NCI-H146 (cell line): ENCODE data around the gene SLC25A39.
"Not testable (repeated sequence)": the region's sequence is repeated elsewhere in the genome, so short reads cannot be mapped to it uniquely, and the experiment has no call there.

ENCODE experiments used
- DNase-seq: peaks from one replicate; lab custom pipeline; 2025; lab: John Stamatoyannopoulos, UW

SLC25A39 gene

DNA sequence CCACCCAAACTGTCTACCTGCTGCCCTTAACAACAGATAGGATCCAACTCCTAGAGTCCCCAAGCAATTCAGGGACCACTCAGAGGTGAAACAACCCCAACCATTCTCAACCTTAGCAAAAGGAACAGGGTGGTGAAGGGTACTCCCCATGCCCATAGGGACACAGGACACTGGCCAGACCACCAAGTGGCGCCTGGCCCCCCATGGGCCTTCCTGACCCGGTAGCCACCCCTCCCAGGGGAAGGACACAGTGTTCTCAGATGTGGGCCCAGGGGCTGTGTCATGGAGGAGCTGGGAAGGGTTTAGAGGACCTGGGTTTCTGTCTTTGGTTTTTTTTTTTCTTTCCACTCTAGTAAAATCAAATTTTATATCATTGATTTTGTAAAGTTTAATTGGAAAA, 9.7 kb upstream of the SLC25A39 start:
- DNase-seq = no peak

DNA sequence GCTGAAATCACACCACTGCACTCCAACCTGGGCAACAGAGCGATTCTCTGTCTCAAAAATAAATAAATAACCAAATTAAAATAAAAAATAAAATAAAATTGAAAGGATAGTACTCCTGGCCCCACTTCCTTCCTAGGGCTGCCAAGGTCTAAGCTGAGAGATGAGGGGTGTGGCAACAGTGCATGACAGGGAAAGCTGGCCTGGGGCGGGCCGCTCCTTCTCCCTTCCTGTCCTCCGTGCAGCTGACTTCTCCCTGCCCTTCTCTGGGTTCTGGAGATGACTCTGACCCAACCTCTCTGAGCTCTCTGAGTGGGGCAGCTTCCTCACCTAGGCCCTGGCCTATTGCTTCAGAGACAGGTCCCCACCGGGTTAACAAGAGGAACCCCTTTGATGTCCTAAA, 8.7 kb upstream of the SLC25A39 start:
- no peak for DNase-seq

DNA sequence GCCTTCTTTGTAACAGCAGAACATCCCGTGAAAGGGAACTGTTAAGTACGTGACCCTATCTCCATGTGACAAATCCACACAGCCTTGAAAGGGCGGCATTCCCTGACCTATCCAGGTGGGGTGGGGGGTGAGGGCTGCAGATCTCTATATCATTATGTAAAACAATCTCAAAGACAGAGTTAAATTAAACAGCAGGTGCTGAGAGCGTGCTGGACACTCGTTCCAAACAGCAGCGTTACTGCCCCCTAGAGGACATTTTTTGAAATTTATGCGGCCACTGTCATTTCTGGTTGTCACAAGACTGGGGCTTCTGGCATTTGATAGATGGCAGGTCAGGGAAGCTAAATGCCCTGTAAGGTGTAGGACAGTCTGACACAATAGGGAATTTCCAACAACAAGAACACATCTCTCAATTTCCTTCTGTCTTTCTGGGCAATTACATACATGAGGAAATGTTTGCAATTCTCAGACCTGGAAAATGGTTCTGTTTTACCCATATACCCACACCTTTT, 6.7 kb upstream of the SLC25A39 start:
- DNase-seq = peak; percentile 82

DNA sequence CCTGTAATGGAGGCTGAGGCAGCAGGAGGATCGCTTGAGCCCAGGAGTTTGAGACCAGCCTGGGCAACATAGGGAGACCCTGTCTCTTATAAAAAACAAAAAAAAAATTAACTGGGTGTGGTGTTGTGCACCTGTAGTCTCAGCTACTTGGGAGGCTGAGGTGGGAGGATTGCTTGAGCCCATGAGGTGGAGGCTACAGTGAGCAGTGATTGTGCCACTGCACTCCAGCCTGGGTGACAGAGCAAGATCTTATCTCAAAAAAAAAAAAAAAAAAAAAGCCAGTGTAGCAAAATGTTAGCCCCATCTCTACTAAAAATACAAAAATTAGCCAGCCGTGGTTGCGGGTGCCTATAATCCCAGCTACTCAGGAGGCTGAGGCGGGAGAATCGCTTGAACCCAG, 5.6 kb upstream of the SLC25A39 start:
- not testable (repeated sequence) for DNase-seq

DNA sequence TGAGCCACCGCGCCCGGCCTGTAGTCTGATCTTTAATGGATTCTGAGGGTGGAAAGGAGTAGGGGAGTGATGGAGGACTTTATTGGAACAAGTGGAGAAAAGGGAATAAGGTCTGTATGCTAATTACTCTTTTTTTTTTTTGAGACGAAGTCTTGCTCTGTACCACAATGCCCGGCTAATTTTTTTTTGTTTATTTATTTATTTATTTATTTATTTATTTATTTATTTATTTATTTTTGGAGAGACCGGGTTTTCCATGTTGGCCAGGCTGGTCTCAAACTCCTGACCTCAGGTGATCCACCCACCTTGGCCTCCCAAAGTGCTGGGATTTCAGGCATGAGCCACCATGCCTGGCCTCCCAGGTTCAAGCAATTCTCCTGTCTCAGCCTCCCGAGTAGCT, 4.9 kb upstream of the SLC25A39 start:
- not testable (repeated sequence) for DNase-seq

DNA sequence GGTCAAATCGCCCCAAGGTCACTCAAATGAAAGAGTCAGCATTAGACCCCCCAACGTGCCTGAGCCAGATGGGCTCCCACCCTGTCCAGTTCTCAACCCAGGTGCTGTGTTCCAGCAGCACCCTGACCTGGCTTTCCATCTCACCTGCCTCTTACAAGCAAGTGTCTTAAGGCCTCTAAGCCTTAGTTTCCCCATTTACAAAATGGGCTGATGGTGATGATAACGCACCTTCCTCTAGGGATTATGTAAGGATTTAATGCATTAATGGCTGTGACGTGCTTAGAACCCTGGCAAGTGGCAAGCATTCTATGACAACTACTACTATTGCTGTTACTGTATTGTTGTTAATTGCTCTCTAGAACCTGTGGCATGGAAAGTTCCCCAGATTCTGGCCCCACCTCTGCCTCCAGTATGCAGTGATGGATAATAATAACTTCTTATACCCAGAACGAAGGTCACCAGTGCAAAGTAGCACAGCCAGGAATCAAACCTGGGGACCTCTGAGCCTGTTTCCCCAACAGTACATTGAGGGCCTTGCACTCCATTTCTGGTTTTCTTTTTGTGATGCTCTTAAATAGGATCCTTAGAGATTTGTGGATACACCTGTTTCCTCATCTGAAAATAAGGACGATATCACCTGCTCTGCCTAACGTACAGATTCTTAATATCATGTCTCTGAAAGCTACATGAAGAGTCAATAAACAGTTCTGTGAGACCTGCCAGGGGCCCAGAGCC, 3.3 kb upstream of the SLC25A39 start:
- DNase-seq = no peak

DNA sequence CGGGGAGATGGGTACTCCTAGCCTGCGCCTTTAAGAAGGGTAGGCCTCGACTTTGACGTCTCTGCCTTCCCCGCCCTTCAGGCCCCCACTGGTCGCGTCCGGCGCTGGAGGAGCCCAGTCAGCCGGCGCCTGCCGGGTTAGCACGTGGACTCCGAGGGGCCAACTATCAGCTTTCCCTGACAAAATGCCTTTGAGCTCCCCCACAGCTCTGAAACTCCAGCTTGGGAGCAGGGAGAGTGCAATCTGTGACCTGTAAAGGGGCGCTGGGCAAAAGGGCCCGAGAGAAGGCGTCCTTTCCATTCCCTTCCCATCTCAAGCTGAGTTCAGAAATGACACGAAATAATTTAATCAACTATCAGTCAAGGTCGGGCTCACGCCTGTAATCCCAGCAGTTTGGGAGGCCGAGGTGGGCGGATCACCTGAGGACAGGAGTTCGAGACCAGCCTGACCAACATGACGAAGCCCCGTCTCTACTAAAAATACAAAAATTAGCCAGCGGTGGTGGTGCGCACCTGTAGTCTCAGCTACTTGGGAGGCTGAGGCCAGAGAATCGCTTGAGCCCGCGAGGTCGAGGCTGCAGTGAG, 2.3 kb upstream of the SLC25A39 start:
- DNase-seq = peak; percentile 95

DNA sequence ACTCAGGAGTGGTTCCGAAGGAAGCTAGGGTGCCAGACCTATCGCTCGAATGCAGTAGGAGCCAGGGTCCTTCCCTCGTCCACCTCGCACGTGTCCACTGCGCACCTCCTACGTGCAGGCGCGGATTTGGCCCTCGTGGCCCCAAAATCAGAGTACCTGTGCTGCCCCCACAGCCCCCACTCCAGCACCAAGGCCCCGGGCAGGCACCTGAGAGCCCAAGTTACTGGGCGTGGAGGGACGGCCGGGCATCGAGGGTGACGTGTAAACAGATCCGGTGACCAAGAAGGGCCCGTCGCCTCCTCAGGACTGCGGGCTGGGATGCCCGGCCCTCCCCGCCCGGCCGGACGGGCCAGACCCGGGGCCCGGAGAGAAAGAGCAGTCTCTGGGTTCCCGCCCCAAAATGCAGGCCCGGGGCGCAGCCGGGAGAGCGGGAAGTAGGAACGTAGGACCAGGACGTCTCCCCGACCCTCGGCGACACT, 492 bp downstream of the SLC25A39 start:
- peak; percentile 45 for DNase-seq

DNA sequence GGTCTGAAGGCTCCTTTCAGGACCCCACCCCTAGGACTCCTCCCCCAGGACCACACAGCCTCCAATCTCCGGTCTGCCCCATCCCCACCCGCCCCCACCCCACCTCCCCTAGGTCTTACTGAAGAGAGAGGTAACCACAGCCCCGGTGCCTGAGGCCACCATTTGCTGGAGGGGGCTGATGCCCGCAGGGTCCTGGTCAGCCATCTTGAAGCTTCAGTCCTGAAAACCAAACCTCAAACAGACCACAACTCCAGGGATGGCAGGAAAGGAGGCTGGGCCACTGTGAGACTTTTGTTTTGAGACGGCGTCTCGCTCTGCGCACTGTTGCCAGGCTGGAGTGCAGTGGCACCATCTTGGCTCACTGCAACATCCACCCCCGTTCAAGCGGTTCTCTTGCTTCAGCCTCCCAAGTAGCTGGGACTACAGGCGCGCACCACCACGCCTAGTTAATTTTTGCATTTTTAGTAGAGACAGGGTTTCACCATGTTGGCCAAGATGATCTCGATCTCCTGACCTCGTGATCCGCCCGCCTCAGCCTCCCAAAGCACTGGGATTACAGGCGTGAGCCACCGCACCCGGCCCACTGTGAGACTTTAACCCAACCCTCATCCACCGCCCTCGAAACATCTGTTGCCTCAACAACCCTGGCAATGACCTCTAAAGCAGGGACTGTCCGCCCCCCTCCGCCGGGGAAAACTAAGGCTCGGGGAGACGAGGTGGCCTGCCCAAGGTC, 1.1 kb downstream of the SLC25A39 start:
- no peak for DNase-seq

DNA sequence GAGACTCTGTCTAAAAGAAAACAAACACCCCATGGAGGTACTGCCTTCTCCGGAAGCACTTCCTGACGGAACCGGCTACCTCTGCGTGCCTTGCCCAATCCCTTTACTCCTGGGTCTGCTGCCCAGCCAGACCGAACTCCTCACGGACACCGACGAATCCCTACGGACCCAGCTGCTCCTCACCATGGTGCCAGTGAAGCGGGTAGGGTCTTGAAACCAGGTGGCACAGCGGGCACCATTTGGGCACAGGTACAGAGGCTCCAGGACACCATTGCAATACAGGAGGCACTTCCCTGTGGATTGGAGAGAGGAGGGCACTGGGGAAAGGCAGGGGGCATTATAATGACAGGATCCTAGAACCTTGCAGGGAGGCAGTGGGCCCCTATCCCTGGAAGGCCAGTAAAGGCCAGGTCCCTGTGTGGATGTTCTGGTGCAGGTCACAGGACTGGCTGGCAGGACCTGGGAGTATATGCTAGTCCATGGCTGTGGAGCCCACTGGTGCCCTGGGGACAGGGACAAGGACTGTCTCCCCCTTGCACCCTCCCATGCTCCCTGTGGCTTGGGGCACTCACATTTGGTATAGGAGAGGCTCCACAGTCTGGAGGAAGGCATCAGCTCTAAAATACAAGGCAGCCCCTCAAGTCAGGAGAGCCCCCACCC, 2.3 kb downstream of the SLC25A39 start:
- no peak for DNase-seq

DNA sequence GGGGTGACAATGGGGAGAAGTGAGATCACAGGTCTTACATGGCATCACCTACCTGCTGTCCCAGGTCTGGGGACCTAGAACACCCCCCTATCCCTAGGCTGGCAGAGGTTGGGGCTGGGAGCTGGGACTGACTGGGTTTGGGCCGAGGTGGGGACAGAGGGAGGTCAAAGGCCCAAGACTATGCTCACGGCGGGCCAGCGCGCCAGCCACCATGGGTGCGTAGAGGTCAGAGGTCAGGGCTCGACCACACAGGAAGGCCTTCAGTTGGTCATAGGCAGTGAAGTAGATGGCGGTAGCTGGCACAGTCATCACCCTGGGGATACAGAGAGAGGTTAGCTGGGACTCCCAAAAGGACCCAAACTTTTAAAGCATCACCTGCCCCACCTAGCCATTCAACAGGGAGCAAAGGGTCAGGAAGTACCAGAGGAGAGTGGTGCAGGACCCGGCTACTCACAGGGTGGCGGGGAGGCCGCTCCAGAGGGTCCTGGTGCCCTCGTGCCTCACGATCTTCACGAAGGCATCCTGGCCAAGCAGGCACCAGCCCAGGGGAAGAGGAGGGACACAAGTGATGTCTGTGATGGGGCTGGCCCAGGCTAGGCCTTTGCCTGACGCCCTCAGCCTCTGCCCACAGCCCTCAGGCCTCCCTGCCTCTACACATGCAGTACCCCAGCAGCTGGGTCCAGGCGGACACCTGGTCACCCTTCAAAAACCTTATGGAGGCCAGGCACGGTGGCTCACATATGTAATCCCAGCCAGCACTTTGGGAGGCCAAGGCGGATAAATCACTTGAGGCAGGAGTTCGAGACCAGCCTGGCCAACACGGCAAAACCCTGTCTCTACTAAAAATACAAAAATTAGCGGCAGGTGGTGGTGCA, 3.1 kb downstream of the SLC25A39 start:
- no peak for DNase-seq

DNA sequence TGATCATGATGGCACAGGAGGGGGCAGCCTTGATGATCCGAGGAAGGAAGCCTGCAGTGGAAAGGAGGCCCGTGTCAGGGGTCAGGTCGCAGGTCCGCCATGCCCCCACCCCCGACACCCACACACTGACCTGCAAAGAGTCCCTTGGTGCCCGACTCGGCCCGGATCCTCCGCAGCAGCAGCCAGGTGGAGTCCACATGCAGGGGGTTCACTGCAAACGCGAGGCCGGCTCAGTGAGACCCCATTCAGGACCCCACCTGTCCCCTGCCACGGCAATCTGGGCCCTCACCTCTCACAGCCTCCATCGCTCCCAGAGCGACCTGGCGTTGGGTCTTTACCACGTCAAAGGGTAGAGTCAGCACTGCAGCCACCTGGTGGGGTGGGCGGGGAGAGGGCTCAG, 4.6 kb downstream of the SLC25A39 start:
- no peak for DNase-seq

DNA sequence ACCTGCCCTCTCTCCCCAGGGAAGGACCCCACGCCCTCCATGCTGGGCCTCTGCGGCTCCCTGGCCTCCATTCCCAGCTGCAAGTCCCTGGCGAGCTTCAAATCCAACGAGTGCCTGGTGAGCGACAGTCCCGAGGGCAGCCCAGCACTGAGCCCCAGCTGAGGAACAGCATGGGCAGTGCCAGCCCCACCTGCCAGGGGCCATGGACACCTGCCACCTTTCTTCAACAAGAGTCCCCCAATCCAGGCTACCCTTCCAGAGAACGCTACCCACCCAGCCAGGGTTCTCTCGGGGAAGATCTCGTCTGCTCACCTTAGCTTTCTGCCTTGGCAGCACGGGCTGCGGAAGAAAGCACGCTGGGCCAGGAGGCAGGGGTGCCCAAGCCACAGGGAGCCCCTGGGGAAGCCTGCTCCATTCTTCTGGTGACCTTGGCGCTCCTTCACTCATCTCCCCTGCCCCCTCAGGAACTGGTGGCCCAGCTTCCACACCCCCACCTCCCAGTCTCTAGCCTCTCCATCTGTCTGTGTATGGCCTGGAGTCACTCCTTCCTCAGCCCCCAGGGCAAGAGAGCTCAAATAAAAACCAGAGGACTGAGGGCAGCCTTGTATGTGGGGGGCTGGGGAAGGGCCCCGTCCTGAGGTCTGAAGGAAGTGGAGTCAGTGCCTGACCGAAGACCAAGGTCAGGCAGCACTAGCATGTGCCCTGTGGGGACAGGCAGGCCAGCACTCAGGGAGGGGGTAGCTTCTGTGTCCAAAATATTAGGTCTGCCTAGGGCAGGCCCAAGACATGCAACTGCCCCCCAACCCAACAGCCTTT, 6.3 kb downstream of the SLC25A39 start:
- no peak for DNase-seq

DNA sequence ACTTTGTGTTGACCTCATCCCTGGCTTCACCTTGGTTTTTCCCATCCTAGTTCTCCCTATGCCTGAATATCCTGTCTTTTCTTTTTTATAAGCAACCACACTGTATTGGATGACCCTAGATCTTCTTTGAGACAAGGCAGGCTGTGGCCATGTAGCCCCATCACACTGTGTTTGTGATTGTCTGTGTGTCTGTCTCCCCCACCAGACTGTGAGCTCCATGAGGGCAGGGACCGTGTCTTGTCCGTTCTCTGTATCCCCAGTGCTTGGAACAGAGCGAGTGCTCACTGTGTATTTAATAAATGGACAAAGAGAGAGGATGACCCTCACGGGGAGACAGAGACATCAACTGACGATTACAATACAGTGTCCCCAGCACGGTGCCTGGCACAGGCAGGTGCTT, 7.1 kb downstream of the SLC25A39 start:
- DNase-seq = no peak

DNA sequence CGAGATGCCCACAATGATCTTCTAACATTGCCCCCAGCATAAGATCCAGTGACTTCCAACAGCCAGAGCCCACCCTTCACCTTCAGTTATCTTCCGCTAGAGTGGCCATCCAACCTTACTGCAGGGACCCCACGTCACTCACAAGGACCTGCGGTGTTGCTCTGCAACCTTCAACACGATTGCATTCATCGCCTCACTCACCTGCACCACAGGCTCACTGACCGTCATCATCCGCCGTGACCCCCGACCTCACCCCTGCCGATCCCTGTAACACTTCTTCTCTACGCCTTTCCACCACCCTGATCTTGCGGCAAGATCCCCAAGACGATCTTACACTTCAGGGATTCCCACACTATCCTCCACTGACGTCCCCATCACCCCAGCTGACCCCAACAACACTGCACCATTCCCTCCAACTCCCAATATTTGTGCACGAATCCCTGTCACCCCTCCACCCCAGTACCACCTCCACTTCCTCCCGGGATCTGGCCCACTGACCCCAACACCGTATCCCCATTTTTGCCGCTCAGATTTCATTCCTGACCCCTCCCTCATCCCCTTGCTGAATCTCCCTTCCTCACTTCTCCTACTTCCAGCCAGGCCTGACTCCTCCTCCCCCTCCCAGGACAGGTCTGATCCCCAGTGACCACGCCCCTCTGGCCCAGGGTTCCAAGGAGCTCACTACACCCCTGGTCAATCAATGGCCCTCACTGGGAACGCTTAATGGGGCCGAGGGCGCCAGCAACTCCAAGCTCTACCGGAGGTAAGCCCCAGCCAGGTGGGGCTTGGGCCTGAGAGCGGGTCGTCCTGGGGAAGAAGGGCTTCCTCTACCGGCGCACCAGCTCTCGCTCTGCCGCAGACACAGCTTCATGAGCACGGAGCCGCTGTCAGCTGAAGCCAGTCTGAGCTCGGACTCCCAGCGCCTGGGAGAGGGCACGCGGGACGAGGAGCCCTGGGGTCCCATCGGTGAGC, 8.6 kb downstream of the SLC25A39 start:
- no peak for DNase-seq

DNA sequence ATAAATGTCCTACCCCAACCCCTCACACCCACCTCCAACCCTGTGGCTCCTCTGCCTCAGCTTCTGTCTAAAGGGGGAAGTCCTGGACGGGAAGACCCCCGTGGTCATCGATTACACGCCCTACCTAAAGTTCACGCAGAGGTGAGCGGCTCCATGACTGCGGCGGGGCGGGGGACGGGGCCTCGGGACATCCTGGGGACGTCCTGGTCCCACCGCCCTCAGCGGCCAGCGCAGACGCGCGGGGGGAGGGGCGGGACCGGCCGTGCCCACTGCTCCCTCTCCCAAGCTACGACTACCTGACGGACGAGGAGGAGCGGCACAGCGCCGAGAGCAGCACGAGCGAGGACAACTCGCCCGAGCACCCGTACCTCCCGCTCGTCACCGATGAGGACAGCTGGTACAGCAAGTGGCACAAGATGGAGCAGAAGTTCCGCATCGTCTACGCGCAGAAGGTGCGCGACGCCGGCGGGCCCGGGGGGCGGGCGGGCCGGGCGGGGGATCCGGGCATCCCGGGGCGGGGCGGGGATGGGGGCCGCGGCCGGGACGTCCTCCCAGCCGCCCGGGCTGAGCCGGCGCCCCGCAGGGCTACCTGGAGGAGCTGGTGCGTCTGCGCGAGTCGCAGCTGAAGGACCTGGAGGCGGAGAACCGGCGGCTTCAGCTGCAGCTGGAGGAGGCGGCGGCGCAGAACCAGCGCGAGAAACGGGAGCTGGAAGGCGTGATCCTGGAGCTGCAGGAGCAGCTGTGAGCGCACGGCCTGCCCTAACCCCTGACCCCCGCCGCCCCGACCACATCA, 9.6 kb downstream of the SLC25A39 start:
- no peak for DNase-seq

DNA sequence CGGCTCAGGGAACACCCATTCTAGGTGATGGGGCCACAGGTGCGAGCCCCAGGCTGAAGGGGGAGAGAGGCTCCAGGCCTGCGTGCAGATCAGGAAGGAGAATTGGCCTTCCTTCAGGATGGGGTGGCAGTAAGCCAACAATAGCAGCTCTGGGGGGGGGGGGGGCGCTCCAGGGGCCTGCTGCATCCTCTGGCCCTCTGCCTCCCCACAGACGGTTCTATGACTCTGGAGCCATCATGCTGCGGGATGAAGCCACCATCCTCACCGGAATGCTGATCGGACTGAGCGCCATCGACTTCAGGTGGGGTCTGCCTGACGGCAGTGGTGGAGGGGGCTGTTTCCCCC, 10.1 kb downstream of the SLC25A39 start:
- no peak for DNase-seq

DNA sequence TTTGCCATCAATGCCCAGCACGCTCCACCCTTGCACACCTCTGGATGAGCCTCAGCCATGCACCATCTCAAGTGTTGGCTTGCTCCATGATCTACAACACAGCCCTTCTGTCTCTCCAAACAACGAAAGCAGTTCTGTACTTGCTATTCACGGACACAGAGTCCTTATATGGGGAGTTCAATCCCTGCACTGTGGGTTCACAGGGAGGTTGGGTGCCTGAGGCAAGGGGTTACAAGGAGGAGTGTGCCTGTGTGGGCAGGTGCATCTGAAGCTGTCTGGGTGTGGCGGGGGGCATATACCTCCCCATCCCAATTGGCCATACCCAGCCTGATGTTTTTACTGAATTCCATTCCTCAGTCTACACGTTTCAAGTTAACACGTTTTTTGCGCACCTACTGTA, 10.6 kb downstream of the SLC25A39 start:
- DNase-seq = no peak
